ENCODE measurements around the gene EMID1.

Gene EMID1

DNA sequence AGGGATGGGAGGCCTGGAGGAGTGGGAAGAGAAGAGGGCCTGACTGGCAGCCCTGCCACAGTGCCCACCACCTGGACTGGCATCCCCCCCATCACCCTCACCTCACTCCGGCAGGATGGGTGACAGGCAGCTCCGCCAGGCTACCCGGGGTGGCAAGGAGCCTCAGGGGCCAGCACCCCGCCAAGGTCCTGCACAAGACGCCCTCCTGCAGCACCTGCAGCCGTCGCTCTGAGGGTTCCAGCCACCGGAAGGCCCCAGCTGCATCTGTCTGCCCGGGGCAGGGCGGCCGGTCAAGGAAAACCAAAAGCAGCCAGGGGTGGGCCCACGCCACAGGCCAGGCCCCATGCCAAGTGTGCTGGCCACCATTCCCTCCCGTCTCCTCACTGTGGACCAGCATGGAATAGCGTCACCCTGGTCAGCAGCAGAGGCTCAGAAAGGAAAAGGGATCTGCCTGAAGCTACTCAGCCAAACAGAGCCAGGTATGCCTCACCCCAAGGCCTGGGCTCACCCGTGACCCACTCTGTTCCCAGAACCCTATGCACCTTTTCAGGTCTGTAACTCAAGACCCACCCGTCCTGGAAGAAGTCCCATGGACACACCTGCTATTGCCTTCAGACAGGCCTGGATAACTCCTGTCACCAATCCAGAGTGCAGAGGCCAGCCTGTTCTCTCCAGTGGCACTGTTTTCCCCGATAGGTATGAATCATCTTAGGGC, 55.1 kb downstream of the EMID1 start:
- no peak for DNase-seq

DNA sequence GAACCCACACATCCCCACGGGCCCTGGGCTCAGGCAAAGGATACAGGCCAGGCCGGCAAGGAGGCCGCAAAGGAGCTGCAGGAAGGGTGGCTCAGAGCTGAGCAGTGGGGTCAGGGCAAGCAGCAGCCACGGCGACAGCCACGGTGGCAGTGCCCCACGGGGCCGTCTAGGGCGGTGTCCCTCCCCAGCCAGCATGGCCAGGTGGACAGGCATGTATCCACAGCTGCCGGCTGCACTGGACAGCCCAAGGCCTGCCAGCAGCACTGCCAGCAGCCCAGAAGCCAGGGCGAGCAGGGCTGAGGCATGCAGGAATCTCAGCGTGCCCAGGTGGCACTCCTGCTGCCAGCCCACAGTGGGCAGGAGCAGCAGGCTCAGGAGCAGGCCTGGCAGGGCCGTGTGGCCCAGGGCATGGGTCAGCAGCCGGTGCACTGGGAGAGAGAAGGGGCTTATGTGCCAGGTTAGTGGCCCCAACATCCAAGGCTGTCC, 58.1 kb downstream of the EMID1 start:
- no peak for DNase-seq

DNA sequence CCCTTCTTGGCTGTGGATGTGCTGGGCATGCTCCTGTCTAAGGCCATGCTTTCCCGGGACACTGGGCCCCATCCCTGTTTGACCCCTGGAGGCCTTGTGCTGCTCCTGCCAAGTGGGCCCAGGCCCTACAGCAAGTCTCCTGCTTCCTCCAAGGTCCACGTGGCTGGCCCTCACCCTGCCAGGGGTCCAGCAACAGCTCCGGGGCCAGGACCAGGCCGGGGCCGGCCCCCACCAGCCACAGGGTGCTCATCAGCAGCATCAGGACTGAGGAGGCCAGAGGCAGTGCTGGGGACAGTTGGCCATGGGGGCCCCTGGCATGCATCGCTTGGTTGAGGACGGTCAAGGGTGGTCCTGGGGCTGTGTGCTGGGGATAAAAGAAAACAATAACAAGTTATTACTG, 59.6 kb downstream of the EMID1 start:
- no peak for DNase-seq

DNA sequence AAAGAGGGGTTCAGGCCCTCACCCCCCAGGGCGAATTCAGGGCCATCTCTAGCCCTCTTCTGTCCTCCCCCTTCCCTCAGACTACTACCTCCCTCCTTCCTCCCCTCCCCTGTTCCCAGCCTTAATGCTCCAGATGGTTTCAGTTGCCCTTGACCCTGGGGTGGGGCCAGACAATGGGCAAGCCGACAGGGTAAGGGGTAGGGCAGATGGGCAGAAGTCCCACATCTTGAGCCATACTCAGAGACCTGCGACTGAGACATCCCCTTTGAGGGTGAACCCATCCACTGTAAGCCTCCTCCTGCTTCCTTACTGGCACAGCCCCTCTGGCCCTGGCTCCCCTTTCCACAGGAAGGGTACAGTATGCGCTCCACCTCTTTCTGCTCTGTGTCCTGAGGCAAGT, 60.2 kb downstream of the EMID1 start:
- no peak for DNase-seq

DNA sequence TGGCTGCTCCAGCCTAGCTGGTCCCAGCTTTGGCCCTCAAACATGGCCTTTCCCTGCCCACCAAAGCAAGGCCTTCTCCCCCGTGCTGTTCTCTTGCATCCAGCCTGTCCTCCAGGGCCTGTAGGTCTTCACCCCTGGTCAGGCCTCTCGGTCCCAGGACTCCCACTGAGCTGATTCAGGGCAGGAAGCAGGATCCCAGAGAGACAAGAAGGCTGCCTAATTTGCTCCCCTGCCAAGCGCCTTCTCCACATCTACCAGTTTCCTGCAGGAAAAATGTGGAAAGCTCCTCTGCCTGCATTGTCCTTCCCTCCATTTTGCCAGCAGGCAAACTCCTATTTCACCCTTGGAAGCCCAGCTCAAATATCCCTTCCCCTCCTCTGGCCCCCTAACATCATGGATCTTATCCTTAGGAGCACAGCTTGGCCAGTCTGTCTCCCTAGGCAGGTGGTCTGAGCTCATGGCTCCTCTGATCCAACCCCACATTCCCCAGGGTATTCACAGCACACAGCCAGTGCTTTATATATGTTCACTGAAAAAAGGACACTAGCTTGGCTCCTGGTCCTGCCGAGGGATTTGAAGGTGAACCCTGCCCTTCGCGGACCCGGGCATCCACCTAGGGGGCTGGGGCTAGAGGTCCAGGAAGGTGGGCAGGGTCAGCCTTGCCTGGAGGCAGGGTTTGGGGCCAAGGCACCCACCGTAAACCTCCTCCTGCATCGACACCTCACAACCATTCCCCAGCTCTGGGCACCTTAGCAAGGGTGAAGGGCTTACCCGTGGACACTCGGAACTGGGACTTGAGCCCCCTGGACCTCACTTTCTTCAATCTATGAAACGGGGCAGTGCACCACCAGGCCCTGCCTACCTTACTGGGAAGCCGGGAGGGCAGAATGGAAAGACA, 61.1 kb downstream of the EMID1 start:
- peak in 2 of 4 experiments; percentile 9 to 20 for DNase-seq

DNA sequence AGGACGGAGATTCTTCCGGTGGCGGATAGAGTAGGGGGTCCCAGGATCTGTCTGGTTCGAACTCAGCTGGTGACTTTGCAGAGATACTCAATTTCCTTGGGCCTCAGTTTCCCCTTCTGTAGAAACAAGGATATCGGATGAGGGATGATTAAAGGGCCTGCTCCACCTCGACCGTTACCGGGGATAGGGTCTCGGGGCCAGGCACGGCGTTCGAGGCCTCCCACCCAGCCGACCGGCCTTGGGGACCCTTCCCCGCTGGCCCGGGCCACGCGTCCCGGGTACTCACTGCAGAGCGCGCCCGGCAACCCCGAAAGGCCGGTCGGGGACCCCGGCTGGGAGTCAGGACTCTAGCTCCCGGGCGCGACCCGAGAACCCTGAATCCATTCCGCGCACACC, 61.8 kb downstream of the EMID1 start:
- DNase-seq, result no peak

DNA sequence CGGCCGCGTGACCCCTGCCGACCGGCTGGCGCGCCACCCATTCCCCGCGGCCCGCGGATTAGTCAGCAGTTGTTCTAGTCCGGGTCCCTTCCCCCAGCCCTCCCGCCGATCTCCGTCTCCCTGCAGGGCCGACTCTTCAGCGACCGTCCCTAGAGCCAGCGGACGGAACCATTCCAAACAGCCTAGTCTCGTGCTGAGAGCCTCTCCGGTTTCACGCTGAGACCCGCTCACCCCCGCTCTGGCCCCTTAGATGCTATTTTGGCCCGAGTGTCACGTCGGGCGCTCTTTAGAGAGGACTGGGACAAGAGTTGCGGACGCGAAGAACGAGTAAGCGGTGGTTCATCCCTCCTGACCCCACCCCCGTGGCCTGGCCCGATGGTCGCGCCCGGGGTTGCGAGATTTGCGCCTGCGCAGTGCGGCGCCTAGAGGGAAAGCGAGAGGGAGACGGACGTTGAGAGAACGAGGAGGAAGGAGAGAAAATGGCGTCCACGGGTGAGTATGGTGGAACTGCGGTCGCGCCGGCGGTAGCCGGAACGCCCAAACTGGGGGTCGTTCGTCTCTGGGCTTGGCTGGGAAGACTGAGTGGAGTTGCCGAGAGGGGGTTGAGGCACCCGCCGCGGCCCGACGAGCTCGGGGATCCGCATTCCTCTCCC, 62.3 kb downstream of the EMID1 start, which contains the start of the genes EWSR1 and RHBDD3:
EWSR1 (plus strand) TSS at position 411 of the 653 bp plus-strand sequence; CDS start at position 480, 69 bp downstream.
RHBDD3 (minus strand) TSS at position 124 of the 653 bp plus-strand sequence. CDS start 2,355 bp downstream, outside the sequence.
- peak; percentile 98 for DNase-seq

DNA sequence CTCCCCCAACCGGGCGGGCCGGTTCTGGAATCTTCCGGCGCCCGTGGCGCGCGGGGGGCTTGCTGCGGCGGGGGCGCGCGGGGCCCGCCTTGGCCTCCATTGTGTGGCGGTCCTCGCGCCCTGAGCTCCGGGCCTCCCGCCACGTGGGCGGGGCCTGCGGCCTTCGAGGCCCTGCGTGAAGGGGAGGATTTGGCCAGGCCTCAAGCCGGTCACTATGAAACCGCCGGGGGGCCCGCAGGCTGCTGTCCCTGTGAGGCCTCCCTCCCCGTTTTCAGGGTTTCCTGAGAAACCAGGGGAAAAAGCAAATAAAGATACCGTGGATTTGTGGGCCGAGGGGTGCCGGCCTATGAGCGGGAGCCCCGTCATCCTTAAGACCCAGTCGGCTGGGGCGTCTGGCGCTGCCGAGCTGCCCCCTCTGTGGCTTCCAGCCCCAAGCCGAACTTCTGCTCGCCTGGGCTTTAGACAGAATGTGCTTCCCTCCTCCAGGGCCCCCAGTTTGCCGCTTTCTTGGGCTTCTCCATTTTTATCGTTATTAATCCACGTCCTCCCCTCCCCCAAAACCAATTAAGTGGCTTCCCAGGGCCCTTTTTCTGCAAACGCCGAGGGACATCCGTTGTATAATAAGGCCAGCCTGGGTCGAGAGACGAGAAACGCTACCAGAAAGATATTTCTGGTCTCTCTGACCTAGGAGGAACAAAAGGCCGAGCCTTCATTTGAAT, 63.0 kb downstream of the EMID1 start:
- DNase-seq, result peak; percentile 46 to 81 (median 69)

DNA sequence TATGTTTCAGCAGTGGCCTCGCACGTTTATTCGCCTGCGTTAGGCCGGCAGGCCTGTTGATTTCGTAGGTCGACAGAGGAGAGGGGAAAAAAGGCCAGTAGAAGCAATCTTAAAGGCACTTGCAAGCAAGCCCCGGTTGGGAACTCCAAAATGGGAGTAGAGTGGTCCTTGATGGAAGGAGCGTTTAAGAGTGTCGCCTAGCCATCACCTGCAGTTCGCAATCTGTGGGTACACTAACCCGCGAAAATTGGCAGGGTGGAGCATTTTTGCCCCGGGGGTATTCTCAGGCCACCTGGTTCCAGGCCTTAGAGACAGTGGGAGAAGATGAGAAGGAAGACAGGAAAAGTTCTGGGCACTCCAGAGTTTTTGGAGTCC, 63.5 kb downstream of the EMID1 start:
- DNase-seq, result peak in 3 of 4 experiments; percentile 12 to 26 (median 20)

DNA sequence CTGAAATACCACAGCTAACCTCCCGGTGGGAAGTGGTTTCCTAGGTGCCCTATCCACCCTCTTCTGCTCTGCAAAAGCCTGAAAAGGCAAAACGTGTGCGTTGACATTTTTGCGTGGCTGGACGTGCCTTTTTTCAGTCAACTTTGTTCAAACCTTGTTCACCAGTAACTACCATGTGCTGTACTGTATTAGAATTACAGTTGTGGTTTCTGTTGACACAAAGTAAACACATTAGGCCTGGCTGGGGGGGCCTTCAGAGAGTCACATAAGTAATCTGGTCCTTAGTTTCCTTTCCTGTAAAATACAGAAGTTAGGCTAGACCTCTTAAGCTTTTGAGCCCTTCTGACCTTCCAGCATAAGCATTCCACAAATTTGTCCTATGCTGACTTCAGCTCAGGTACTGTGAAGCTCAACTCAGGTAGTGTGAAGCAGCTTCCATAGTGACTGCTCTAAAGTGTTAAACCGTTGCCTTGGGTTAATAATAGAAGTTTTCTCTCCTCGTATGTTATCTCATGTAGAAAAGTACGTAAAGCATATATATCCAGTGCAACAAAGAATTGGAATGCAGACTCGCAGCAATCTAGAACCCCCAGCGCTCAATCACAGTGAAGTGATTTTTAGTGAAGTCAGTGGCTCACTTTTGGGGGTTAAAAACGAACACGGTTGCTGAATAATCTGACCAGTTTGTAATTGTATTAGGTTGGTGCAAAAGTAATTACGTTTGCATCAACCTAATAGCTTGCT, 64.2 kb downstream of the EMID1 start:
- DNase-seq, result peak in 3 of 4 experiments; percentile 18 to 32 (median 21)

DNA sequence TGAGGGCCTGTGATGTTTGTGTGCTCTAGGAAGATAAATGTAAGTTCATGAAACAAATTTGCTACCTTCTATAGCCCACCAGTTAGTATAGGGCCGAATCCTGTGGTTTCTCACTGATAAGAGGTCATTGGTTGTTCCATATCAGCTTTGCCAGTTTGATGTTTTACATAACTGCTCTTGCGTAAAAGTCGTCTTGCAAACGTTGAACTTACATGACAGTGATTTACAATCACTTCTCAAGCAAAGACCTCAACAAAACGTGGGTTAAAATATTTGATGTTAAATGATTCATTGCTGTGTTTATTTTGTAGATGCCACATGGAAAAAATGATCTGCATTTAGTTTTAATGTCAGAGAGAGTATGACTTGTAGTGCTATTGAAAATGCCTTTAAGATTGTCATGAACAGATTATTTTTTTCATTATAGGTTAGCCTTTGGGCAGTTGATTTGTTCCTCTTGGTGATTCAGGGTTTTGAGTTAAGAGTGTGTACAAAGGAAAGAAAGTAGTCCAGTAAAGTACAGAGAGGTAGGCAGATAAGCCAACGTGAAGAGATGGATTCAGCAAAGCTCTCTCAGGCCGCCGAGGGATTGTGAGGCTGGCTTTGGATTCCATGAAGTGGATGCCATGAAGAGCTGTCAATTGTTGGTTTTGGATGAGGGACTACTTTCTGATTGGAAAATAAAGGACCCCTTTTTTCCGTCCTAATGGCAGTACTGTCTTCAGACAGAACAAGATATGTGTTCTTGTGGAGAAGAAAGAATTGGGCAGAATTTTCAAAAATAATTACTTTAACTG, 65.0 kb downstream of the EMID1 start:
- DNase-seq, result peak in 2 of 4 experiments; percentile 40 to 49

DNA sequence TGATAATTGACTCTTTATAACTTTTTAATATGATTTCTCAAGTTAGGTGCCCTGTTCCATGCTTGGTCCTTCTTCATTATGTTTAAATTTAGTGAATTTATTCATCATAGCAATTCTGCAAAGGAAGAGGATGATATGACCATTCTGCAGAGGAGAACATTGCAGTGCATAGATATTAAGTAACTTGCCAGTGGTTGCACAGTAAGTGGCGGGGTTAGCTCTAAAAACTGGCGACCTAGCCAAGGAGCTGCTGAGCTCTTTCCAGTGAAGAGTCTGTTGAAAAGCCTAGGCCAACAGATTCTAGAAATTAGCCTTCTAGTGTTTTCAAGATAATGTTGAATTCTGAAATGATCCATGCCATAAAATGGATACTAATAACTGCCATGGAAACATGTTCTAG, 66.9 kb downstream of the EMID1 start:
- DNase-seq, result no peak

DNA sequence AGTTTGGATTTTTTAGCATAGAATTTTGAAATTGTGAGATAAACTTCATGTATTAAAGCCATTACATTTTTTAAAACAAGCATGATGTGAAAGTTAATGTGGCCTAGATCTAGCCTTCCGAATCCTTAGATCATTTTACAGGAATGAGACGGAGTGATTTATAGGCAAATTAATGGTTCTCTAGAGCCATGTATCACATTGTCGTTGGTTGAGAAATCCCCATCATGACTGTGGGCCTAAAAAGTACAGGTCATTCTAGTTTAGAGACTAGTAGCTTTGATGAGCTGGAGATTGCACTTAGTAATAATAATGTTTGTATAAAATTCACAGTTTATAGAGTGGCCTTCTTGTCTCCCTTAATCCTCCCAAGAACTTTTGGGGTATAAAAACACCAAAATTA, 69.5 kb downstream of the EMID1 start:
- DNase-seq, result no peak

DNA sequence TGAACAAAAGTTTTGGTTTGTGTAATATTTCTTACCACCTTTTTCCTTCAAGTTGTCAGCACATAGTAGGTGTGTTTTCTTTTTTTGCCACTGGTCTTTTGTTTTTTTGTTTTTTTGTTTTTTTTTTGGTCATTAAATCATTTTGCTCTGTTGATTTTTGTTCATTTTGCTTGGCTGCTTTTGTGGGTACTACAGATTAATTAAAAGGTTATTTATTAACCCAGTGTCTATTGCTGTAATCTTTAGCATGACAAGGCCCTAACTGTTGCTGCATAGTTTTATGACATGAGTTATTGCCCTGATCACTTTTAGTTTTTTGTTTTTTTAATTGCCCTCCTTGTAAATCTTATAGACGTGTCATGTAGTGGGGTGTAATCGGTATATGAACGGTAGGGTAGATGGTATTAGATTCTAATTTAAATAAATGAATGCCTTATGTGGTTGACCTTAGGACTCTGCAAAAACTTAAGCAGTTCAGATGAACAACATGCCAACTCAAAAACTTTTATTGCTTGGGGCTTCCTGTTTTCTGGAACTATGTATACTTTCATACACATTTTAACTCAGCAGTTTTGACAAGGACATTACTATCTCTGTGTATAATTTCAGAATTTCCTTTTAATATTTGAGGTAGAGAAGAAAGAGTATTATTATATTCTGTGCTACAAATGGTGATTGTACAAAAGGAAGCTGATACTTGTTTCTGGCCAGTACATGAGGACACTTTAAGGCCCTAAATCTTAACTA, 70.3 kb downstream of the EMID1 start:
- no peak for DNase-seq

DNA sequence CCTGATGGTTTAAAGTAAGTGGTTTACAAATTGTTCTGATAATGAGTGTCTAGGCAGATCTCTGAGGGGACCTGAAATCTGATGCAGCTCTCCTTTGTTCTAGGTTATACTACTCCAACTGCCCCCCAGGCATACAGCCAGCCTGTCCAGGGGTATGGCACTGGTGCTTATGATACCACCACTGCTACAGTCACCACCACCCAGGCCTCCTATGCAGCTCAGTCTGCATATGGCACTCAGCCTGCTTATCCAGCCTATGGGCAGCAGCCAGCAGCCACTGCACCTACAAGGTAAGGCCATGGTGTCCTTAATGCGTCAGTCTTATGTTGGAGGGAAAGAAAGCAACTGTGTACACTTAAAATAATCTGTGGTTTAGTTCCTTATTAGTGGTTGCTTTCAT, 72.2 kb downstream of the EMID1 start:
- no peak for DNase-seq

DNA sequence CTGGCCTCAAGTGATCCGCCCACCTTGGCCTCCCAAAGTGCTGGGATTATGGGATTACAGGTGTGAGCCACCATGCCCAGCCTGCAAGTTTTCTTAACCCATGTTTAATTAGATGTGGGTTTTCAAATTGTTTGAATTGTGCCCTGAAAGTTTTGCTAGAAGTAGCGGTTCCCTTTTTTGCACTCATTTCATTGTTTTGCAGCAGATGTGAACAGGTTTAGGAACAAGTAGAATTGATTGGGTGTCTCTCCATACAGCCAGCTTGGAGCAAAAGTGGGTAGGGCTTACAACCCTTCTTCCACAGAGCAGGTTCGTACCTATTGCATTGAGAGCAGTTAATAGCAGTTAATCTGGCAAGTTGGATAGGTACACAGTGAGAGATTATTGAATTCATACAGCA, 78.5 kb downstream of the EMID1 start:
- no peak for DNase-seq

DNA sequence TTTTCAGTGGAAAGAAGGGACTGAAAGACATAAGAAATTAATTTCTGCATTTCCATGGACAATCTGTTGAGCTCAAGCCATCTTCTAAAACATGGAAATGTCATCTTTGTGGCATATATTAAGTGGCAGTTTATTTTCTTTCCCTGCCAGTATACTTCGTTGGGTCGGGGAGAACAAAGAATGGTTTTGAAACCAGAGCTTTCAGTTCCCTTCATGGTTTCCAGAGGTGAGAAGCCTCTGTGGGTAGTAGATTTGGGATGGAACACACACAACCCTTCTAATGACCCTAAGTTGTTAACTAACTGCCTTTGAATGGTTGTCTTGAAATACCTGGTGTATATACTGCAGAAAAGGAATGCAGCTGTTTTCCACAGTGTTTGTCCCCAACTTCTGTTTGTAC, 83.1 kb downstream of the EMID1 start:
- no peak for DNase-seq

DNA sequence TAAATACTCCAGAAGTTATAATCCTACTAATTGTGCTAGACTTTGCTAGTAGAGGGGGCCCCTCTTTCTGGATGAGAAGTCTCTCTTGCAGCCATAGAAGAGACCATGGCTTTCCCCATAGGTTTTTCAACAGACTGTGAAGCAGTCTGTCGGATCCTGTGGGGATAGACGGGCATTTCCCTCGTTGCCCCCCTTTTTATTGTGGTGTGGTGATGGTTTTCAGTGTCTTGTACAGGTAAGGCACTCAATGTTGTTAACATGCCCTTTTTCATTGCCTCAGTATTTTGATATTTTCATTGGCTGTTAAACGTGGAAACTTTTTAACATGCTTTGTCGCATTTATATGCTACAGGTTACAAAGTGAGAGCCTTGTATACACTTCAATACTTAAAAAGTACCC, 84.4 kb downstream of the EMID1 start:
- DNase-seq, result no peak

DNA sequence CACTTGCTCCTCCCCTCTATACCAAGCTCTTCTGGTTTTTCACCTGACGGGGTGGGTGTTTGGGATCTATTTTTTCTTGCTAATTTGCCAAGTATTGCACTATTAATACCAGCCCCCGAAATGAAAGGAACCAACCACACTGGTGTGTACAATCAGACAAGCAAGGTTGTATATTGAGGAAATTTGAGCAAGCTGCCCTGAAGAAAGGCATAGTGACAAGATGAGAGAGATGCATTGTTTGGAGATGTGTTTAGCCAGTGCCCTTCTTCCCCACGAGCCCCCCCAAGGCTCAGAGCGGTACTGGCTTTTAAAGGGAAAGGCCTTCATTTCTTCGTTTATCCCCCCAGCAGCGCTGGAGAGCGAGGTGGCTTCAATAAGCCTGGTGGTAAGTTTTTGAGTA, 85.5 kb downstream of the EMID1 start:
- DNase-seq, result no peak

DNA sequence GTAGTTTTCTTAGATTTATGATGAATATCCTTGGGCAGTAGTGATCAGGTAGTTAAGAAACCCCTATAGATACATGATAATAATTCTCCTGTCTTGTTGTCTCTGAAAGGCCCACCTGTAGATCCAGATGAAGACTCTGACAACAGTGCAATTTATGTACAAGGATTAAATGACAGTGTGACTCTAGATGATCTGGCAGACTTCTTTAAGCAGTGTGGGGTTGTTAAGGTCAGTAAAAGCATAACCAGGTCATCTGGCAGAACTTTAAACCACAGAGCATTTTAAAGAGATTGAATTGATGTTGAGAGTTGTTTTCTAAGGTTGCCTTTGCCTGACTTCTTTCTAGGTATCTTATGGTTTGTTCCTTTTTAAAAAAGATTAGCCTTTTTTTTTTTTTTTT, 86.7 kb downstream of the EMID1 start:
- DNase-seq, result no peak
